Spleen (tissue), 7 donors: ENCODE data around the gene CTTN.

ENCODE experiments used
- CTCF ChIP-seq, 11 experiments: fragments of 200-600 bp in 7 of 11; fragments of 450-650 bp in 4 of 11; sonication (generic) in 4 of 11; IDR thresholded peaks in 8 of 11; conservative IDR thresholded peaks in 3 of 11; 1 replicate in 7 of 11; 2 replicates in 4 of 11; pipeline versions ENCODE4 v1.4.0 to v1.8.0; 2016 to 2021; ENCODE audit warnings: antibody characterized with exemption in 11 of 11, inconsistent platforms in 4 of 11, mild to moderate bottlenecking in 1 of 11
- POLR2AphosphoS5 ChIP-seq, 3 donors: sonication (generic); formaldehyde crosslinking; IDR thresholded peaks; one replicate each; pipeline ENCODE4 v1.5.1; 2017; ENCODE audit warnings: antibody characterized with exemption in 3 of 3
- donor health status: DM: no; HTN: no; CAD: no; lungs with moderate emphysema.
- donor health status: DM: no; HTN: no; CAD: no.
- donor health status: DM: no; HTN: no; CAD: no.

GRCh38 chr11:70367071-70367470 lies 31.3 kb upstream of the CTTN start:
- no peak for TF ChIP-seq CTCF (IDR thresholded peaks at IDR 0.05 in 8 of 11, conservative IDR thresholded peaks at IDR 0.05 in 3 of 11)
- no peak for TF ChIP-seq POLR2AphosphoS5 (IDR thresholded peaks at IDR 0.05)
